ENCODE data around the gene NAA50. TPM values are rescaled to one million over a fixed set of nuclear protein-coding genes. Genes with fewer than 3 reads are reported as not detected.

Gene NAA50
- total RNA-seq, 4 donors from 2014 or later = 55.7 to 116 (median 82.7) TPM

DNA sequence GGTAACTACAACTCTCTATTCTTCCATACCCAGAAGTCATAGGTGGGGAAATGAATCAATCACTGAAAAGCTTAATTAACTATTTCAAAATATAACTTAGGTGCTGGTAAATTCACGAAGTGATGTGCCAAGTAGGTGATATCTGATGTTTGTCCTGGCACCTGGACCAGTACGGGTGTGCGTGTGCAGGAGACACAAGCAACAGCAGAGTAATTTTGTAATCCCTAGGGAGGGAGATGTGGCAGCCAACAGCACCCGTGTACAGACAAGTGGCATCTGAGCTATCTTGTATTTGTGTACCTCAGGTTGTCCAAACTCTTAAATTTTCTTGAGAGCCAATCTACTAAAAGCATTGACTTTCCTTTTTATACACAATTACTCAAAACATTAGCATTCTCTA is 72.5 kb downstream of the NAA50 start:
- no peak for DNase-seq
- no peaks in the 10 kb centered on the region for H3K9me3 ChIP-seq
- H3K36me3 ChIP-seq = peaks cover 0 to 32% (median 10%) of the 10 kb centered on the region in 4 donors
- intact Hi-C loops (cut with DNase I; ENCODE audit: low total_unique reads) (no loop called here), in situ Hi-C loops (cut with MboI; ENCODE audit: low pct_ligation_motif_present in 1 of 4, low pct_unique_long_range_greater_than_20kb in 1 of 4, low sequenced_read_pairs in 3 of 4) (no loop called here)
- no peak overlapping the region for H3K27ac ChIP-seq
- no peaks in the 10 kb centered on the region for H3K27me3 ChIP-seq
- no peak overlapping the region for H3K4me3 ChIP-seq
- TF ChIP-seq POLR2A (IDR thresholded peaks at IDR 0.05) (no peak), EP300 (IDR thresholded peaks at IDR 0.05; ENCODE audit: low read depth) (no peak), POLR2AphosphoS5 (IDR thresholded peaks at IDR 0.05) (no peak)
- TF ChIP-seq, protein P1, sequence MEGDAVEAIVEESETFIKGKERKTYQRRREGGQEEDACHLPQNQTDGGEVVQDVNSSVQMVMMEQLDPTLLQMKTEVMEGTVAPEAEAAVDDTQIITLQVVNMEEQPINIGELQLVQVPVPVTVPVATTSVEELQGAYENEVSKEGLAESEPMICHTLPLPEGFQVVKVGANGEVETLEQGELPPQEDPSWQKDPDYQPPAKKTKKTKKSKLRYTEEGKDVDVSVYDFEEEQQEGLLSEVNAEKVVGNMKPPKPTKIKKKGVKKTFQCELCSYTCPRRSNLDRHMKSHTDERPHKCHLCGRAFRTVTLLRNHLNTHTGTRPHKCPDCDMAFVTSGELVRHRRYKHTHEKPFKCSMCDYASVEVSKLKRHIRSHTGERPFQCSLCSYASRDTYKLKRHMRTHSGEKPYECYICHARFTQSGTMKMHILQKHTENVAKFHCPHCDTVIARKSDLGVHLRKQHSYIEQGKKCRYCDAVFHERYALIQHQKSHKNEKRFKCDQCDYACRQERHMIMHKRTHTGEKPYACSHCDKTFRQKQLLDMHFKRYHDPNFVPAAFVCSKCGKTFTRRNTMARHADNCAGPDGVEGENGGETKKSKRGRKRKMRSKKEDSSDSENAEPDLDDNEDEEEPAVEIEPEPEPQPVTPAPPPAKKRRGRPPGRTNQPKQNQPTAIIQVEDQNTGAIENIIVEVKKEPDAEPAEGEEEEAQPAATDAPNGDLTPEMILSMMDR (IDR thresholded peaks at IDR 0.05) = no peak
- 79 to 100% methylated on average over 2 to 4 of the region's 4 CpGs for WGBS, 2 donors (ENCODE audit: low coverage in 1 of 2)
- H3K4me1 ChIP-seq = peaks cover 0 to 6% (median 0%) of the 10 kb centered on the region in 4 donors

DNA sequence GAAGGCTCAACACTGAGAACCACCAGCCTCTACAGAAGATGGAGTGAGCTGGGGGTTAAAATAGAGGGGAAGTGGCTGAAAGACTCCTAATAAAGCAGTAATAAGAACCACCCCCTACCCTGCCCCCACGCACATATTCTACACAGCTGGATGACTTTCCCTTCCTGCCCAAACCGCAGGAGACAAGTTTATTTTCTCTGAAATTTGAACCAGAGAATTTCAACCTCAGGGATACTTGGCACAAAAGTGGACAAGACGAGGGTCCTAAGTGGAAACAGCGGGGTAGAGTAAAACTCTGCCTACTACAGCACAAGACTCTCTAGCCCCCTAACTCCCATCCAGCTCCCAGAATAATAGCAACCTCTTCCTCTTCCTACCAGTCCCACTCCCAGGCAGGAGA is 78.0 kb downstream of the NAA50 start:
- in situ Hi-C loops (cut with MboI; ENCODE audit: low pct_ligation_motif_present in 1 of 4, low pct_unique_long_range_greater_than_20kb in 1 of 4, low sequenced_read_pairs in 3 of 4) (no loop called here), intact Hi-C loops (cut with DNase I; ENCODE audit: low total_unique reads) (no loop called here)
- Histone ChIP-seq H3K27me3 (no peaks in the 10 kb centered on the region), H3K4me1 (peaks cover 0 to 36% (median 22%) of the 10 kb centered on the region in 4 donors), H3K9me3 (no peaks in the 10 kb centered on the region), H3K36me3 (peaks cover 0 to 9% (median under 1%) of the 10 kb centered on the region in 4 donors), H3K4me3 (no peak overlapping the region), H3K27ac (no peak overlapping the region)
- 63 to 67% methylated on average over 2 to 4 of the region's 4 CpGs for WGBS, 2 donors (ENCODE audit: low coverage in 1 of 2)
- DNase-seq = no peak
- no peak for TF ChIP-seq POLR2A (IDR thresholded peaks at IDR 0.05)
- TF ChIP-seq, protein P1 (IDR thresholded peaks at IDR 0.05) = no peak
- TF ChIP-seq EP300 (IDR thresholded peaks at IDR 0.05; ENCODE audit: low read depth) = no peak
- TF ChIP-seq POLR2AphosphoS5 (IDR thresholded peaks at IDR 0.05) = no peak

Other genes with a start within 250 kb of the NAA50 start
- gene SPICE1, start 231.1 kb downstream of the NAA50 start, total RNA-seq = 10 to 100 TPM in 3 of 4 donors, 1 to 10 TPM in 1; 2.6 to 34.0 (median 19.9) TPM
- gene SIDT1, start 213.7 kb downstream of the NAA50 start, total RNA-seq = 100 to 1,000 TPM in 1 of 4 donors, 10 to 100 TPM in 3; 35.6 to 134 (median 83.4) TPM
- gene USF3, start 49.6 kb downstream of the NAA50 start, total RNA-seq = 10 to 100 TPM; 23.1 to 33.2 (median 27.8) TPM
- 10 to 100 TPM; 21.9 to 47.2 (median 33.3) TPM for gene ATP6V1A, start 786 bp upstream of the NAA50 start, total RNA-seq
- gene GRAMD1C, start 92.5 kb upstream of the NAA50 start, total RNA-seq = 10 to 100 TPM in 3 of 4 donors, 1 to 10 TPM in 1; 2.6 to 24.5 (median 13.3) TPM
- 10 to 100 TPM; 22.1 to 52.8 (median 42.6) TPM for gene ZDHHC23, start 201.8 kb upstream of the NAA50 start, total RNA-seq